SK-N-SH (cell line): ENCODE measurements around the gene SEMA3F.

Experiments
- RAD21 ChIP-seq: IDR thresholded peaks from 2 replicates; pipeline ENCODE4 v1.6.1; 2012; ENCODE audit warnings: mild to moderate bottlenecking, low read length
- REST ChIP-seq: IDR thresholded peaks from 2 replicates; pipeline ENCODE4 v1.6.1; 2012; ENCODE audit warnings: mild to moderate bottlenecking, low read depth, low read length, moderate library complexity
- TCF12 ChIP-seq: IDR thresholded peaks from 2 replicates; pipeline ENCODE4 v1.4.0; 2012

- TF ChIP-seq TCF12: no peak
- TF ChIP-seq REST: no peak
- TF ChIP-seq RAD21: no peak
Measured at GRCh38 chr3:50210176-50210509, 55.0 kb downstream of the SEMA3F start.
